NCI-H1105 (cell line): ENCODE measurements around the gene UBASH3B.
A peak's percentile ranks its signal among the peaks of the same experiment; 100 is the strongest.

Experiments
- DNase-seq: peaks from one replicate; lab custom pipeline; 2025; lab: John Stamatoyannopoulos, UW

The UBASH3B gene

DNA sequence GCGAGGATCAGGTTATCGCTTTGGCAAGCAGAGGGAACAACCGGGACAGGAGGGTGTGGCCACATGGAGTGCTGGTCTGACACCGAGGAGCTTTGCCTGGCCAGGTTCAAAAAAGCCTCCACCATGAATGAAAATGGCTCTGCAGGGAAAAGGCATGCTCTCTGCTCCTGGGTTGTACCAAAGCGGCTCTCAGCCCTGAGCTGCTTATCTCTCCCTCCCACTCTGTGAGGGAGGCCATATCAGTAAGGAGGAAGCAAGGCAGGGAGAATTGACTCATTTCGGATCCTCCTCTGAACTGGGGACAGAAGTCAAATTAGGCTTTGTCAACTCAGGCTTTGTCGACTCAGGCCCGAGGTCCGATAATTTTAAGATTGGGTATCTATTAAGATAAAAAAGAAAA, 99.9 kb downstream of the UBASH3B start:
- DNase-seq, result no peak

DNA sequence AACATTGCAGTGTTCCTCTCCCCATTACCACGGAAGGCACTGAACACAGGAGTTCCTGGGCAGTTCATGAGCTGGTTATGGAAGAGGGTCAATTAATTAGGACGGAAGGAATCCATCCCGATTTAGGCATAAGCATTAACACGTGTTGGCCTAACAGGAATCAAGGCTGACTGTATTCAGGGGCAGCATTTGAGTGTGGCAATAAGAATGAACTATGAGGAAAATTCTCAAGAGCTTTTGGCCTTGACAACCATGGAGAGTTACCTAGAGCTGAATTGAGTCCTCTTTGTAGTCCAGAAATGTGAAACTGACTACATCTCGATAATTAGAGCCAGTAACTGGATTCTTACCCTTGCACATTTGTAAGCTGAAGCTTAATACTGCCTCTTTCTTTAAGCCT, 100.4 kb downstream of the UBASH3B start:
- DNase-seq, result no peak

GRCh38 chr11:122756417-122756816, 100.9 kb downstream of the UBASH3B start:
- no peak for DNase-seq

DNA sequence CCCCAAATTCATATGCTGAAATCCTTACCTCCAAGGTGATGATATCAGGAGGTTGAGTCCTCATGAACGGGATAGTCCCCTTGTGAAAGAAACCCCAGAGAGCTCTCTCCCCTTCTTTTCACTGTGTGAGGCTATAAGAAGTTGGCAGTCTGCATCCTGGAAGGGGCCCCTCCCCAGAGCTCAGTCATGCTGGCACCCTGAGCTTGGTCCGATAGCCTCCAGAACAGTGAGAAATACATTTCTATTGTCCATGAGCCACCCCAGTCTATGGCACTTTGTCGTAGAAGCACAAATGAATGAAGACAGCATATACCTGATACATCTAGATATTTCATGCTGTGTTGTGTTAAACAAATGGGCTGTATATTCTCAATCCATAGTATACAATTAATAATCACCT, 101.7 kb downstream of the UBASH3B start:
- no peak for DNase-seq

- no peak for DNase-seq
Measured at GRCh38 chr11:122758339-122758738, 102.8 kb downstream of the UBASH3B start.

DNA sequence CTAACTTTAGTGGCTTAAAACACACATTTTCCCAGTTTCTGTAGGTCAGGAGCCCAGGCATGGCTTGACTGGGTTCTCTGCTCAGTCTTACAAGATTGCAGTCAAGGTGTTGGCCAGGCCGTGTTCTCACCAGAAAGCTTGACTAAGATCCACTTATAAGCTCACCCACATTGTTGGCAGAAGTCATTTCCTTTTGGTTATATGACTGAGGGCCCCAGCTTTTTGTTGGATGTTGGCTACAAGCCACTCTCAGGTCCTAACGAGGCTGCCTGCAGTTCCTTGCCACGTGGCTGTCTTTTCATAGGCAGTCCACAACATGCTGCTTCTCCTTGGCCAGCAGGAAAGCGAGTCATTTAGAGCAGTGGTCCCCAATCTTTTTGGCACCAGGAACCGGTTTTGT, 103.5 kb downstream of the UBASH3B start:
- DNase-seq, result no peak

- no peak for DNase-seq
Measured at GRCh38 chr11:122763108-122763507, 107.6 kb downstream of the UBASH3B start.

DNA sequence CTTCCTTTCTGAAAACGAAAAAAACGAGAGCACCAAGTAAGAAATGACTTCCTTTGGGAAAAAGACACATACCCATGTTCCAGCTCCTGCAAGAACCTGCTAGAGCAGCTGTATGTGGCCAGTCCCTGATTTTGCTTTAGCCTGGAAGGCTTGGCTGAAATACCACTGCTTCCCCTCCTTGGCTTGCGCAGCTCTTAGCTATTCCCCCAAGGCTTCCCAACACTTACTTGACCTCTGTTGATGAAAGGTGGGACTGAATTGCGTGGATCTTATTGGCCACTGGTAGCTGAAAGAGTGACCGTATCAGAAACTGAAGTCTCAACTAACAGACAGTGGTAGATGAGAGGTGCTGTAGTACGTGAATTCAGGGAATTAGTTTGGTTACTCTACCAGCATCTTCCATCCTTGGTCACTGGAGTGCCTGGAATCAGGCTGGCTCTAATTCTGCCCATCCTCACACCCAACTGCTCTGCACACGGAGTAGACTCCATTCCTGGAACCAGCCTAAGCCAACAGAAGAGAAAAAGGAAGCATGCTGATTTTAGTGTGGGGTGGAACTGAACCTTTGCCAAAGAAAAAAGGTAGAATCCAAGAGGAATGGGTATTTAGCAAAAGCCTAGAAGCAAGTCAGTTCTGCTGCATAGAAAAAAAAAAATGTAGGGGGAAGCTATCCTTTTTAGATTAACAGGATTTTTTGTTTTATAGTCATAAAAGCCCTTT, 109.0 kb downstream of the UBASH3B start:
- DNase-seq, result no peak

- no peak for DNase-seq
Measured at GRCh38 chr11:122765487-122766131, 110.1 kb downstream of the UBASH3B start.

GRCh38 chr11:122769126-122769780, 113.7 kb downstream of the UBASH3B start:
- DNase-seq, result no peak

GRCh38 chr11:122772945-122773344, 117.4 kb downstream of the UBASH3B start:
- DNase-seq, result no peak

DNA sequence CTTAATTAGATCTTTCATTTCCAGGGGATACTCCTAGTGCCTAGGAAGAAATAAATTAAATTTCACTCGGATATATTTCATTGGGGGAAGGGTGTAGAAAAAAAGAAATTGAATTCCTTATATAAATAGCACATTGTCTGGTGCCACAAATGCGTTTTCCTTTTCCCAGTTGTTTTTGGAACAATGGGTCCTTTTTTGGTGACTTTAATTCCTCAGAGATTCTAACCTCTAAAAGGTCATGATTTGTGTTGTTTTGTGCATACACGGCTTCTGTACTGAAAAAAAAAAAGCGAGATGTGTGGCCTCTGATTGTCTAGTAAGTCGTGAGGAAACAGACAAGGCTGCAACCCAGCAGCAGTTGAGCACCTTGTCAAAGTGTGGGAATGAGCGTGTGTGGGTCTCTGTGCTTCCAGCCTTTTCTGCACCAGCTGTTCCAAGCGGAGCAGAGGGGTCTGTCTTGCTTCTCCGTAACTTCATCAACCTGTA, 118.3 kb downstream of the UBASH3B start:
- no peak for DNase-seq

DNA sequence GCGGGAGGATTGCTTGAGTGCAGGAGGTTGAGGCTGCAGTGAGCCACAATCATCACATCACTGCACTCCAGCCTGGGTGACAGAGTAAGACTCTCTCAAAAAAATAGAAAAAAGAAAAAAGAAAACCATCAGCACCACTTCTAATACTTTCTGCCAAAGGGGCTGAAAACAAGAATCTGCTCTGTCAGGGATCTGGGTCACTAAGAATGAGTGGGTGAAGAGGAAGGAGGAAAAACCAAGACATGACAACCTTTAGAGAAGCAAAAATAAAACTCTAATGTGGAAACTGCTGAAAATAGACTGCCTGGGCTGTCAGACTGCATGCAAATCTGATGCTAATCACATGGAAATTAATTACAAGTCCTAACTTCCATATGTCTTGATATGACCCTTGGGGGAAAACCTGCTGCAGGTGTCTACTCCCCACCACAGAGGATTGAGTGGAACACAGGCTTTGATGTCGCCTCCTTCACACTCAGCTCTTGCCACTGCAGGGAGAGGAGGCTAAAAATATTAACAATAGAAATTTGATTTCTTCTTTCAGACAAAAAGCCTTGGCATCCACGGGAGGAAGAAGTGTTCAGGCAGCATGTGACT, 120.3 kb downstream of the UBASH3B start:
- no peak for DNase-seq

DNA sequence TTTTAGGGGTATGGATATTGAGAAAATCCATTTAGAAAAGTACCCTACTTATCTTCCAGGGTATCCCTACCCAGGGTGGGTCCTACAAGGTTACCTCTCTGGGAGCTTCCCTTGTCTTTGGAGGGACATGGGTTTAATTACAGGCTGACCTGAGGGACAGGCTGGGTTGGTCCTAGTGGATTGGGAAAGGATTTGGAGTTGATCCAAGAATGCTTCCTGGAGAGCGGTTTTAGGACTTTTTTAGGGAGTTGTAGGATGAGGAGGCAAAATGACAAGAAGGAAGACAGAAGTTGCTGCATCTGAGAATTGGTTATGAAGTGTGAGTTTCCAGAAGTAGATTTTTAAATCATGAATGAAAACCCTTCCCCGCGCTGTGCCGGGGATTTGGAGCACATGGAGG, 121.0 kb downstream of the UBASH3B start:
- DNase-seq, result no peak

DNA sequence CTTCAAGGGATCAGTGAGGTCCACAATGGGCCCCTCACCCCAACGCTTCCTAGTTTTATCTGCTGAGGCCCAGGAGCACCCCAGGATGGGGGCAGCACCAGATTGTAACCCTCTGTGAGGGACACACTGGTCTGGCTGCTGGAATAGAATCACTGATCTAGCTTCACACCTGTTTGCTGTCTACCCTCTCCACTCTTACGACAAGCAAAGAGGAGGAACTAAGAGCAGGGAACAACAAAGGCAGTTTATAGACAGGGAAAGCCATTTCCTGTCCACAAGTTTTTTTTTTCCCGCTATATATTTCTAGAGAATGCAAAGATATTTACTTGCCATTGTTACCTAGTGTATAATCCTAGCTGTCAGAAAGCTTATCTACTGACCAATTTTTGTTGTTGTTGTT, 121.8 kb downstream of the UBASH3B start:
- DNase-seq, result no peak

GRCh38 chr11:122778148-122778547, 122.6 kb downstream of the UBASH3B start:
- DNase-seq, result no peak

GRCh38 chr11:122779047-122779629, 123.6 kb downstream of the UBASH3B start:
- no peak for DNase-seq

DNA sequence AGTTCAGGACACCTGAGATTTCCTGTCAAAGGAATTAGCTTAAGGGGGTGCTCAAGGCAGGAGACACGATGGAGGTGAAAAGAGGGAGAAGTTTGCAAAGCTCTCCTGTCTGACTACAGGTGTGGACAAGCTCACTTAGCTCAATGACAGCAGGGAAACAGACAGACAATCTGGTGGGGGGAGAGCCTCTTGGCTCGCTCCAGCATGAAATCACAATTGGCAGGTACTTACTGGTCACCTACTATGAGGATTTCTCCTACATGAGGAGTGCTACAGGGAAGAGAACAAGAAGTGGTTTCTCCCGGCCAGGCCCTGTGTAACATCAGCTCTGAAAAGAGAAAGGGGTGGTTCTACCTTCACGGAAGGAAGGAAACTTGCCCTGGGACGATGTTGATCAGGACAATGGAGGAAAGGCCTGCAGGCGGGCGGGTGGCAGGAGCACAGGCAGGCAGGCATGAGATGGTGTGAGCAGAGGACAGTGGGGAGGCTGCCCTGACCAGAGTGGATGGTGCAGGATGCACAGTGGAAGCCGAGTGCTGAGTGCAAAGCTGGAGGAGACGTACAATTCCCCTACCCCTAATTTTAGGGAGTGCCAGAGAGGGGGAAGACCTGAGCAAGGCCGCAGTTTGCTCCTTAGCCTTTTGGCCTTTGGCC, 124.9 kb downstream of the UBASH3B start:
- no peak for DNase-seq

GRCh38 chr11:122781378-122782195, 126.1 kb downstream of the UBASH3B start:
- peak; percentile 89 for DNase-seq

- no peak for DNase-seq
Measured at GRCh38 chr11:122782222-122782621, 126.7 kb downstream of the UBASH3B start.
